H1 (cell line): ENCODE results near the gene PGGHG. TPM values are rescaled to one million over a fixed set of nuclear protein-coding genes. Genes with fewer than 3 reads are reported as not detected.

Experiments
- CTCF ChIA-PET: fragments of 300-600 bp; sonication (Branson Sonifier 250); formaldehyde crosslinking; loops from one replicate; lab custom pipeline; 2021; ENCODE audit not compliant: partially characterized antibody; lab: Charles Lee
- POLR2A ChIA-PET: fragments of 300-600 bp; sonication (Branson Sonifier 250); formaldehyde crosslinking; loops from one replicate; lab custom pipeline; 2021; ENCODE audit warnings: inconsistent platforms; ENCODE audit not compliant: partially characterized antibody; lab: Charles Lee
- DNase-seq, 2 experiments: peaks; one replicate each; pipeline versions ENCODE4 v3.0.0 to v3.0.0-alpha.2; 2010 to 2022; ENCODE audit warnings: low spot score in 2 of 2, low read depth in 1 of 2, mixed read lengths in 1 of 2
- FAIRE-seq: peaks from 2 replicates; lab custom pipeline; 2011; peaks lifted over from hg19 to GRCh38; lab: Jason Lieb, UNC
- H2AFZ ChIP-seq: 2 replicates; pipeline ENCODE4 v1.8.1; 2012; ENCODE audit warnings: low read length, inconsistent platforms
- H2AK5ac ChIP-seq: 2 replicates; pipeline ENCODE4 v1.6.1; 2013; ENCODE audit warnings: low read depth, low read length
- H2BK120ac ChIP-seq: replicated peaks from 2 replicates; pipeline ENCODE3; 2013; ENCODE audit warnings: low read depth, low read length, inconsistent platforms
- H2BK12ac ChIP-seq: 2 replicates; pipeline ENCODE4 v1.6.1; 2013; ENCODE audit warnings: low read depth, low read length
- H2BK15ac ChIP-seq: 2 replicates; pipeline ENCODE4 v1.6.1; 2013; ENCODE audit warnings: low read length
- H2BK20ac ChIP-seq: 2 replicates; pipeline ENCODE4 v1.6.1; 2013; ENCODE audit warnings: low read length
- H2BK5ac ChIP-seq: 2 replicates; pipeline ENCODE4 v1.6.1; 2013; ENCODE audit warnings: low read depth, low read length
- H3K14ac ChIP-seq: 2 replicates; pipeline ENCODE4 v1.6.1; 2013; ENCODE audit warnings: inconsistent platforms; ENCODE audit not compliant: insufficient read length
- H3K18ac ChIP-seq: 2 replicates; pipeline ENCODE4 v1.6.1; 2013; ENCODE audit warnings: low read length; ENCODE audit errors: extremely low read depth
- H3K23ac ChIP-seq: 2 replicates; pipeline ENCODE4 v1.6.1; 2013; ENCODE audit warnings: inconsistent platforms; ENCODE audit not compliant: insufficient read length
- H3K23me2 ChIP-seq: 2 replicates; pipeline ENCODE4 v1.6.1; 2013; ENCODE audit warnings: low read depth, low read length
- H3K27ac ChIP-seq: 2 replicates; pipeline ENCODE4 v1.6.1; 2011; ENCODE audit warnings: low read depth, low read length, inconsistent platforms
- H3K27me3 ChIP-seq, 4 experiments: replicated peaks in 1 of 4; 1 replicate in 1 of 4; 2 replicates in 3 of 4; pipeline versions ENCODE4 v1.6.1 to v1.8.1; 2011 to 2013; ENCODE audit warnings: low read length in 3 of 4, mild to moderate bottlenecking in 3 of 4, inconsistent platforms in 2 of 4, mixed read lengths in 2 of 4, moderate library complexity in 1 of 4; ENCODE audit not compliant: control insufficient read depth in 3 of 4, insufficient read depth in 3 of 4; ENCODE audit errors: extremely low read depth in 1 of 4
- H3K36me3 ChIP-seq, 4 experiments: 2 replicates each; pipeline versions ENCODE4 v1.6.1 to v1.8.1; 2011 to 2013; ENCODE audit warnings: mild to moderate bottlenecking in 4 of 4, low read length in 3 of 4, moderate library complexity in 2 of 4, control low read depth in 1 of 4, inconsistent platforms in 1 of 4; ENCODE audit not compliant: insufficient read depth in 4 of 4, control insufficient read depth in 2 of 4
- H3K4ac ChIP-seq: replicated peaks from 2 replicates; pipeline ENCODE3; 2013; ENCODE audit warnings: low read length, low read depth, mixed read lengths, inconsistent platforms; ENCODE audit not compliant: insufficient read length
- H3K4me1 ChIP-seq, 4 experiments: replicated peaks in 1 of 4; 1 replicate in 1 of 4; 2 replicates in 3 of 4; pipeline versions ENCODE4 v1.6.1 to v1.8.1; 2011 to 2013; ENCODE audit warnings: low read length in 3 of 4, inconsistent platforms in 2 of 4, mixed read lengths in 1 of 4; ENCODE audit not compliant: insufficient read depth in 4 of 4, control insufficient read depth in 3 of 4
- H3K4me2 ChIP-seq, 2 experiments: 2 replicates each; pipeline versions ENCODE4 v1.6.1 to v1.8.1; 2011 to 2013; ENCODE audit warnings: low read depth in 2 of 2, low read length in 2 of 2, control low read depth in 1 of 2, inconsistent platforms in 1 of 2, mild to moderate bottlenecking in 1 of 2; ENCODE audit not compliant: insufficient read depth in 1 of 2
- H3K4me3 ChIP-seq, 4 experiments: fragments of 200-600, 300-600 bp in 1 of 4; sonication (generic), shearing (Covaris generic), sonication (Bioruptor Twin) in 1 of 4; 2 replicates each; pipeline versions ENCODE4 v1.5.1 to v1.8.1; 2011 to 2016; ENCODE audit warnings: low read length in 4 of 4, low read depth in 3 of 4, control low read depth in 2 of 4, inconsistent platforms in 2 of 4, mild to moderate bottlenecking in 2 of 4, mixed read lengths in 1 of 4, moderate library complexity in 1 of 4; ENCODE audit not compliant: insufficient read depth in 2 of 4; ENCODE audit errors: extremely low read depth in 1 of 4
- H3K56ac ChIP-seq: replicated peaks from 2 replicates; pipeline ENCODE3; 2013; ENCODE audit warnings: low read depth, mild to moderate bottlenecking, mixed read lengths, low read length, inconsistent platforms; ENCODE audit not compliant: insufficient read length
- H3K79me1 ChIP-seq: 2 replicates; pipeline ENCODE4 v1.6.1; 2013; ENCODE audit warnings: low read depth, low read length, control low read depth
- H3K79me2 ChIP-seq, 2 experiments: 2 replicates each; pipeline versions ENCODE4 v1.6.1 to v1.8.1; 2012 to 2013; ENCODE audit warnings: low read length in 2 of 2, mild to moderate bottlenecking in 2 of 2, inconsistent platforms in 1 of 2; ENCODE audit not compliant: insufficient read depth in 2 of 2, control insufficient read depth in 1 of 2
- H3K9ac ChIP-seq, 4 experiments: replicated peaks in 1 of 4; 1 replicate in 1 of 4; 2 replicates in 3 of 4; pipeline versions ENCODE4 v1.6.1 to v1.8.1; 2011 to 2013; ENCODE audit warnings: low read depth in 3 of 4, low read length in 3 of 4, control low read depth in 2 of 4, mild to moderate bottlenecking in 2 of 4, moderate library complexity in 2 of 4, inconsistent platforms in 1 of 4; ENCODE audit errors: extremely low read depth in 1 of 4
- H3K9me3 ChIP-seq, 2 experiments: 2 replicates each; pipeline versions ENCODE4 v1.6.1 to v1.8.1; 2012 to 2013; ENCODE audit warnings: mild to moderate bottlenecking in 2 of 2, moderate library complexity in 2 of 2, control low read depth in 1 of 2, inconsistent platforms in 1 of 2, low read depth in 1 of 2, low read length in 1 of 2, mixed read lengths in 1 of 2; ENCODE audit not compliant: insufficient read depth in 2 of 2
- H4K20me1 ChIP-seq, 2 experiments: replicated peaks in 1 of 2; 2 replicates each; pipeline versions ENCODE3 to v1.8.1; 2011 to 2013; ENCODE audit warnings: inconsistent platforms in 2 of 2, low read length in 2 of 2, mild to moderate bottlenecking in 1 of 2; ENCODE audit not compliant: insufficient read depth in 2 of 2, control insufficient read depth in 1 of 2
- H4K5ac ChIP-seq: 2 replicates; pipeline ENCODE4 v1.6.1; 2013; ENCODE audit warnings: low read length, low read depth, mixed read lengths, inconsistent platforms; ENCODE audit not compliant: insufficient read length
- H4K8ac ChIP-seq: 2 replicates; pipeline ENCODE4 v1.8.0; 2013; ENCODE audit warnings: mild to moderate bottlenecking, moderate library complexity, low read length, inconsistent platforms; ENCODE audit not compliant: insufficient read depth; ENCODE audit errors: extremely low read depth
- H4K91ac ChIP-seq: replicated peaks from 2 replicates; pipeline ENCODE3; 2013; ENCODE audit warnings: low read length, mixed read lengths, inconsistent platforms; ENCODE audit not compliant: insufficient read length
- GTF2F1 ChIP-seq: IDR thresholded peaks from 2 replicates; pipeline ENCODE4 v1.6.1; 2012; ENCODE audit warnings: low read depth, low read length, improper control_type of control experiment, borderline replicate concordance
- JUND ChIP-seq: IDR thresholded peaks from 2 replicates; pipeline ENCODE4 v1.6.1; 2011; ENCODE audit warnings: mild to moderate bottlenecking, improper control_type of control experiment, low read length
- KDM1A ChIP-seq: fragments of 200-600, 300-600 bp; sonication (generic); IDR thresholded peaks from 2 replicates; pipeline ENCODE4 v1.7.1; 2016; ENCODE audit warnings: mild to moderate bottlenecking, low read length, borderline replicate concordance
- WGBS, 2 experiments: shearing (Covaris generic) in 1 of 2; methylation state at CpG; one replicate each; pipeline versions ENCODE4 v1.1.6 to v1.1.7; 2013 to 2015; ENCODE audit warnings: low lambda C conversion rate in 2 of 2, mixed read lengths in 2 of 2, inconsistent platforms in 1 of 2, low coverage in 1 of 2, missing lambda C conversion rate in 1 of 2; ENCODE audit not compliant: insufficient replicate concordance in 2 of 2, insufficient coverage in 1 of 2, insufficient read length in 1 of 2; ENCODE audit errors: extremely low coverage in 1 of 2, missing lambda C conversion rate in 1 of 2; 5-methylcytosine and 5-hydroxymethylcytosine counted together
- polyA plus RNA-seq, 7 experiments: library from polyadenylated mRNA; depleted of rRNA in 3 of 7; stranded (reverse) in 5 of 7; unstranded in 2 of 7; fragments of >200 nt in 5 of 7; fragments of 200-250 nt in 2 of 7; gene quantifications; 1 replicate in 5 of 7; 2 replicates in 1 of 7; 4 replicates in 1 of 7; pipeline versions ENCODE4 v1.2.1 to v1.2.3, GENCODE V29; 2011 to 2013; ENCODE audit warnings: missing spikeins in 2 of 7, mixed read lengths in 2 of 7
- total RNA-seq: library from RNA; stranded (reverse); fragmentation: NEBNext Ultra II Directional; extraction: Animal tissue kit (Norgen Biotek cat#: 25700); gene quantifications from 2 replicates; pipeline ENCODE4 v1.2.1, GENCODE V29; 2021

The PGGHG gene
- total and polyA plus RNA-seq, 2 of the 8 experiments (the other 6 are each of a cell fraction or from before 2014, with no cell fraction given) = 34.8 to 60.7 TPM

GRCh38 chr11:283405-284104 is 5.4 kb upstream of the PGGHG start:
- Histone ChIP-seq H3K79me1 (no peaks in the 10 kb centered on the region), H2AFZ (no peak overlapping the region), H3K56ac (no peak overlapping the region), H3K18ac (0 out of 2 replicates have a peak overlapping the region, but pooled peaks have one; percentile 60), H3K9me3 (peaks cover 0 to 3% of the 10 kb centered on the region in 2 experiments; a peak in 1 of 4 replicates), H2BK12ac (peak overlapping the region; percentile 39; the same call in 1 of the 2 replicates), H3K36me3 (no peaks in the 10 kb centered on the region), H3K4me2 (no peak overlapping the region), H2BK20ac (0 out of 2 replicates have a peak overlapping the region, but pooled peaks have one; percentile 72), H3K79me2 (no peaks in the 10 kb centered on the region), H4K91ac (peak overlapping the region; percentile 73), H2AK5ac (0 out of 2 replicates have a peak overlapping the region, but pooled peaks have one; percentile 40), H3K4me1 (peaks cover 0 to 13% (median 9%) of the 10 kb centered on the region in 4 experiments; a peak in 6 of 7 replicates), H2BK15ac (no peak overlapping the region), H4K5ac (peak overlapping the region; percentile 38), H3K4me3 (no peak overlapping the region), H3K23ac (no peak overlapping the region), H3K27ac (no peak overlapping the region), H3K14ac (no peak overlapping the region), H4K8ac (peak overlapping the region; percentile 31; the same call in 1 of the 2 replicates), H2BK5ac (peak overlapping the region; percentile 88; the same call in 1 of the 2 replicates), H3K4ac (no peak overlapping the region), H3K27me3 (peaks cover 5 to 20% (median 14%) of the 10 kb centered on the region in 4 experiments; a peak in 6 of 7 replicates), H4K20me1 (no peaks in the 10 kb centered on the region), H2BK120ac (peak overlapping the region; percentile 92), H3K9ac (no peak overlapping the region), H3K23me2 (peaks cover 5% of the 10 kb centered on the region; the same call in 1 of the 2 replicates)
- DNase-seq (peak in 1 of 2 experiments; percentile 33), FAIRE-seq (no peak)
- TF ChIP-seq GTF2F1 (no peak), KDM1A (no peak), JUND (no peak)
- CTCF ChIA-PET = interaction anchor here (0.9 to 8.6 kb wide), 4 partner anchors 22 to 81 kb away, joined by 3 to 88 read pairs (median 8); no protein-coding TSS in a partner anchor
- WGBS, 2 experiments = 85% methylated on average over 18 of the region's 23 CpGs; no CpG with 5 or more reads in 1 of the 2 experiments
- POLR2A ChIA-PET = interaction anchor here (1.4 to 7.7 kb wide), 6 partner anchors 11 to 72 kb away, joined by 4 to 51 read pairs (median 6); partner anchors contain the start of gene IFITM5
